22Rv1 (cell line): ENCODE measurements around the gene RNF181.

Experiments
- ZFX ChIP-seq: fragments of 450-650 bp; IDR thresholded peaks from 2 replicates; pipeline ENCODE4 v1.6.1; 2017; ENCODE audit warnings: antibody characterized with exemption, borderline replicate concordance
- TF ChIP-seq, protein P1 (sequence below): fragments of 450-650 bp; IDR thresholded peaks from 2 replicates; pipeline ENCODE4 v1.5.1; 2017; ENCODE audit warnings: mild to moderate bottlenecking

DNA sequence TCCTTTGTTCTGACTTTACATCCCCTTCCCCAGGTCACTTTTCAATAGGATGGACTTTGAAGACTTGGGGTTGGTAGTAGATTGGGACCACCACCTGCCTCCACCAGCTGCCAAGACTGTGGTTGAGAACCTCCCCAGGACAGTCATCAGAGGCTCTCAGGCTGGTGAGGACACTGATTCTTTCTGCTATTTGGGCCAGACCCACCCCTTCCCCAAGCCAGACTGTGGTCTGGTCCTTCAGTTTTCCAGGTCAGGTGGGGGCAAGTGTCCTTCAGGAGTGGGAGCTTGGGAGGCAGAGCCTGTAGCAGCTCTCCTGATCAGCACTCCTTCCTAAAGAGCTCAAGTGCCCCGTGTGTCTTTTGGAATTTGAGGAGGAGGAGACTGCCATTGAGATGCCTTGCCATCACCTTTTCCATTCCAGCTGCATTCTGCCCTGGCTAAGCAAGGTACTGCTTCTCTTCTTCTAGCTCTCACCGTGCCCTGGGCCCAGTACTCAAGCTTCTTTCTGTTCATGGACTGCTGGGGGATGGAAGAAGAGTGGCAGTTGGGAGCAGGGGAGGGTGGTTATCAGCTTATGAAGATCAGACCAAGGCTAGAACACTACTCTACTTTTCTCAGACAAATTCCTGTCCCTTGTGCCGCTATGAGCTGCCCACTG is 1.1 kb downstream of the RNF181 start:
- TF ChIP-seq, protein P1, sequence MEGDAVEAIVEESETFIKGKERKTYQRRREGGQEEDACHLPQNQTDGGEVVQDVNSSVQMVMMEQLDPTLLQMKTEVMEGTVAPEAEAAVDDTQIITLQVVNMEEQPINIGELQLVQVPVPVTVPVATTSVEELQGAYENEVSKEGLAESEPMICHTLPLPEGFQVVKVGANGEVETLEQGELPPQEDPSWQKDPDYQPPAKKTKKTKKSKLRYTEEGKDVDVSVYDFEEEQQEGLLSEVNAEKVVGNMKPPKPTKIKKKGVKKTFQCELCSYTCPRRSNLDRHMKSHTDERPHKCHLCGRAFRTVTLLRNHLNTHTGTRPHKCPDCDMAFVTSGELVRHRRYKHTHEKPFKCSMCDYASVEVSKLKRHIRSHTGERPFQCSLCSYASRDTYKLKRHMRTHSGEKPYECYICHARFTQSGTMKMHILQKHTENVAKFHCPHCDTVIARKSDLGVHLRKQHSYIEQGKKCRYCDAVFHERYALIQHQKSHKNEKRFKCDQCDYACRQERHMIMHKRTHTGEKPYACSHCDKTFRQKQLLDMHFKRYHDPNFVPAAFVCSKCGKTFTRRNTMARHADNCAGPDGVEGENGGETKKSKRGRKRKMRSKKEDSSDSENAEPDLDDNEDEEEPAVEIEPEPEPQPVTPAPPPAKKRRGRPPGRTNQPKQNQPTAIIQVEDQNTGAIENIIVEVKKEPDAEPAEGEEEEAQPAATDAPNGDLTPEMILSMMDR, result no peak
- no peak for TF ChIP-seq ZFX
